Measurements from ENCODE around the gene THRAP3. TPM values are rescaled to one million over a fixed set of nuclear protein-coding genes. Genes with fewer than 3 reads are reported as not detected.
A peak's percentile ranks its signal among the peaks of the same experiment; 100 is the strongest.

THRAP3 gene
- total and polyA plus RNA-seq, 9 of the 15 experiments (the other 6 are each of a cell fraction or from before 2014, with no cell fraction given) = 66.2 to 135 (median 113) TPM

DNA sequence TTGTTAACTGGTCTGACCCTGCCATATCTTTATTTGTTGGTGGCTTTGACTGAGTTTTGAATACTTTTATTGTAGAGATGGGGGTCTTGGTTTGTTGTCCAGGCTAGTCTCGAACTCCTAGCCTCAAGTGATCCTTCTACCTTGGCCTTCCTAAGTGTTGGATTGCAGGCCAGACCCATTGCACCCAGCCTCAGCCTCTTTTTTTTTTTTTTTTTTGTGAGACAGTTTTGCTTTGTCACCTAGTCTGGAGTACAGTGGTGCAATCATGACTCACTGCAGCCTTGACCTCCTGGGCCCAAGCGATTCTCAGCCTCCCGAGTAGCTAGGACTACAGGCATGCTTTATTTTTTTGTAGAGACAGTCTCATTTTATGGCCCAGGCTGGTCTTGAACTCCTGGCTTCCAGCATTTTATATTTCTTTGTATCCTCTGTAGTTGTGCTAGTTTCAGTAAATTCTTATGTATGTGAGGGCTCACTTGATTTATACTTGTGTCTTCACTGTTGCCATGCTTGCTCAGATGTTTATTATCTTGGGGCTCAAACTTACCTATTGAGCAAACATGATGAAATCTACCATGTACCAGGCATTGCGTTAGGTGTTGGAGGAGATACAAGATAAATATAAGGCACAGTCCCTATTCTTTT is 24.1 kb downstream of the THRAP3 start (continued):
- TF ChIP-seq, protein P1, sequence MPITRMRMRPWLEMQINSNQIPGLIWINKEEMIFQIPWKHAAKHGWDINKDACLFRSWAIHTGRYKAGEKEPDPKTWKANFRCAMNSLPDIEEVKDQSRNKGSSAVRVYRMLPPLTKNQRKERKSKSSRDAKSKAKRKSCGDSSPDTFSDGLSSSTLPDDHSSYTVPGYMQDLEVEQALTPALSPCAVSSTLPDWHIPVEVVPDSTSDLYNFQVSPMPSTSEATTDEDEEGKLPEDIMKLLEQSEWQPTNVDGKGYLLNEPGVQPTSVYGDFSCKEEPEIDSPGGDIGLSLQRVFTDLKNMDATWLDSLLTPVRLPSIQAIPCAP (CRISPR knock-in tag; IDR thresholded peaks at IDR 0.05; ENCODE audit: borderline replicate concordance) = no peak
- TF ChIP-seq TAF1 (IDR thresholded peaks at IDR 0.05; ENCODE audit: control insufficient read depth, extremely low read depth, insufficient read depth, low read length, severe bottlenecking) (peak; percentile 34), PHF20 (IDR thresholded peaks at IDR 0.05; ENCODE audit: partially characterized antibody) (no peak), ZNF79 (CRISPR knock-in tag; IDR thresholded peaks at IDR 0.05; ENCODE audit: low read depth) (no peak), HDAC1 (IDR thresholded peaks at IDR 0.05) (peak in 1 of 2 experiments; percentile 51; a peak in 2 of 4 replicates), SREBF1 (IDR thresholded peaks at IDR 0.05; ENCODE audit: borderline replicate concordance, low read depth, low read length) (no peak), CC2D1A (IDR thresholded peaks at IDR 0.05) (peak; percentile 67), SMAD1 (IDR thresholded peaks at IDR 0.05; ENCODE audit: low read depth, low read length, partially characterized antibody) (no peak), HNRNPK (IDR thresholded peaks at IDR 0.05; ENCODE audit: low read depth, low read length, poor library complexity, severe bottlenecking) (no peak), FOSL1 (tag; conservative IDR thresholded peaks at IDR 0.05) (peak; percentile 99), CBX3 (IDR thresholded peaks at IDR 0.05; ENCODE audit: borderline replicate concordance in 1 of 2, low read length in 2 of 2) (peak in 1 of 2 experiments; percentile 89; a peak in 1 of 3 replicates), NELFE (IDR thresholded peaks at IDR 0.05; ENCODE audit: insufficient read depth, insufficient read length) (no peak), CCNT2 (IDR thresholded peaks at IDR 0.05; ENCODE audit: borderline replicate concordance, extremely low read depth, insufficient read length, low read depth, low read length) (no peak), RBBP5 (IDR thresholded peaks at IDR 0.05; ENCODE audit: borderline replicate concordance, insufficient read depth, low read length, poor library complexity, severe bottlenecking) (no peak), CBFA2T3 (IDR thresholded peaks at IDR 0.05) (peak; percentile 65), POU5F1 (IDR thresholded peaks at IDR 0.05; ENCODE audit: borderline replicate concordance, low read depth, low read length, partially characterized antibody) (no peak)
- TF ChIP-seq, protein P2, sequence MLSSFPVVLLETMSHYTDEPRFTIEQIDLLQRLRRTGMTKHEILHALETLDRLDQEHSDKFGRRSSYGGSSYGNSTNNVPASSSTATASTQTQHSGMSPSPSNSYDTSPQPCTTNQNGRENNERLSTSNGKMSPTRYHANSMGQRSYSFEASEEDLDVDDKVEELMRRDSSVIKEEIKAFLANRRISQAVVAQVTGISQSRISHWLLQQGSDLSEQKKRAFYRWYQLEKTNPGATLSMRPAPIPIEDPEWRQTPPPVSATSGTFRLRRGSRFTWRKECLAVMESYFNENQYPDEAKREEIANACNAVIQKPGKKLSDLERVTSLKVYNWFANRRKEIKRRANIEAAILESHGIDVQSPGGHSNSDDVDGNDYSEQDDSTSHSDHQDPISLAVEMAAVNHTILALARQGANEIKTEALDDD (IDR thresholded peaks at IDR 0.05) = peak; percentile 81
- TF ChIP-seq, protein P3, sequence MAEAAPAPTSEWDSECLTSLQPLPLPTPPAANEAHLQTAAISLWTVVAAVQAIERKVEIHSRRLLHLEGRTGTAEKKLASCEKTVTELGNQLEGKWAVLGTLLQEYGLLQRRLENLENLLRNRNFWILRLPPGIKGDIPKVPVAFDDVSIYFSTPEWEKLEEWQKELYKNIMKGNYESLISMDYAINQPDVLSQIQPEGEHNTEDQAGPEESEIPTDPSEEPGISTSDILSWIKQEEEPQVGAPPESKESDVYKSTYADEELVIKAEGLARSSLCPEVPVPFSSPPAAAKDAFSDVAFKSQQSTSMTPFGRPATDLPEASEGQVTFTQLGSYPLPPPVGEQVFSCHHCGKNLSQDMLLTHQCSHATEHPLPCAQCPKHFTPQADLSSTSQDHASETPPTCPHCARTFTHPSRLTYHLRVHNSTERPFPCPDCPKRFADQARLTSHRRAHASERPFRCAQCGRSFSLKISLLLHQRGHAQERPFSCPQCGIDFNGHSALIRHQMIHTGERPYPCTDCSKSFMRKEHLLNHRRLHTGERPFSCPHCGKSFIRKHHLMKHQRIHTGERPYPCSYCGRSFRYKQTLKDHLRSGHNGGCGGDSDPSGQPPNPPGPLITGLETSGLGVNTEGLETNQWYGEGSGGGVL (CRISPR knock-in tag; IDR thresholded peaks at IDR 0.05) = no peak
- TF ChIP-seq, protein P4, sequence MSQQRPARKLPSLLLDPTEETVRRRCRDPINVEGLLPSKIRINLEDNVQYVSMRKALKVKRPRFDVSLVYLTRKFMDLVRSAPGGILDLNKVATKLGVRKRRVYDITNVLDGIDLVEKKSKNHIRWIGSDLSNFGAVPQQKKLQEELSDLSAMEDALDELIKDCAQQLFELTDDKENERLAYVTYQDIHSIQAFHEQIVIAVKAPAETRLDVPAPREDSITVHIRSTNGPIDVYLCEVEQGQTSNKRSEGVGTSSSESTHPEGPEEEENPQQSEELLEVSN (IDR thresholded peaks at IDR 0.05; ENCODE audit: borderline replicate concordance in 1 of 2, extremely low read depth in 1 of 2, insufficient read depth in 1 of 2, insufficient read length in 1 of 2, low read depth in 1 of 2, low read length in 1 of 2, poor library complexity in 1 of 2, severe bottlenecking in 1 of 2) = peak in 1 of 2 experiments; percentile 28
- TF ChIP-seq, protein P5, sequence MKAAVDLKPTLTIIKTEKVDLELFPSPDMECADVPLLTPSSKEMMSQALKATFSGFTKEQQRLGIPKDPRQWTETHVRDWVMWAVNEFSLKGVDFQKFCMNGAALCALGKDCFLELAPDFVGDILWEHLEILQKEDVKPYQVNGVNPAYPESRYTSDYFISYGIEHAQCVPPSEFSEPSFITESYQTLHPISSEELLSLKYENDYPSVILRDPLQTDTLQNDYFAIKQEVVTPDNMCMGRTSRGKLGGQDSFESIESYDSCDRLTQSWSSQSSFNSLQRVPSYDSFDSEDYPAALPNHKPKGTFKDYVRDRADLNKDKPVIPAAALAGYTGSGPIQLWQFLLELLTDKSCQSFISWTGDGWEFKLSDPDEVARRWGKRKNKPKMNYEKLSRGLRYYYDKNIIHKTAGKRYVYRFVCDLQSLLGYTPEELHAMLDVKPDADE (conservative IDR thresholded peaks at IDR 0.05; ENCODE audit: control insufficient read depth, low read depth, low read length) = no peak

All from K562 (cell line).